MM.1S (cell line): Measurements from ENCODE around the gene EPM2A.

Source experiments
- CTCF ChIP-seq: fragments of 300-600 bp; sonication (generic); IDR thresholded peaks from 2 replicates; pipeline ENCODE4 v1.5.1; 2016; ENCODE audit warnings: antibody characterized with exemption, low read length, mixed read lengths
- EZH2phosphoT487 ChIP-seq: fragments of 300-600 bp; sonication (generic); IDR thresholded peaks from 2 replicates; pipeline ENCODE4 v1.6.1; 2018; ENCODE audit warnings: antibody characterized with exemption, low read length

DNA sequence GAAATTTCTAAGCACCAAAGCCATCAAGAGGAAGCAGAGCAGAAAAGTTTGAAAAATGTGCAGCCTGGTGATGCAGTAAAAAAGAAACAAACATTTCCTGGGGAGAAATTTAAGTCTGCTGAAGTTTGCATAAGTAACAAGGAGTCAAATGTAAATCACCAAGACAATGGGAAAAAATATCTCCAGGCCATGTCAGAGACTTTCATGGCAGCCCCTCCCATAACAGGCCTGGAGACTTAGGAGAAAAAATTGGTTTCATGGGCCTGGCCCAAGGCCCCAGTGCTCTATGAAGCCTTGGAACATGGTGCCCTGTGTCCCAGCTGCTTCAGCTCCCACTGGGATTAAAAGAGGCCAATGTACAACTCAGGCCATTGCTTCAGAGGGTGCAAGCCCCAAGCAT, 30.1 kb upstream of the EPM2A start:
- no peak for TF ChIP-seq CTCF
- TF ChIP-seq EZH2phosphoT487, result no peak
